CD4-positive, alpha-beta T cell (primary cell): Measurements from ENCODE around the gene IFT172. TPM values are rescaled to one million over a fixed set of nuclear protein-coding genes. Genes with fewer than 3 reads are reported as not detected.
A peak's percentile ranks its signal among the peaks of the same experiment; 100 is the strongest.

Experiments
- ATAC-seq: fragments of 200-7000 bp; cut with Tn5 transposase; one replicate; pipeline ENCODE4 v1.10.0; 2022; ENCODE audit warnings: mild to moderate bottlenecking; ENCODE audit not compliant: poor library complexity
- CTCF ChIA-PET: fragments of 350-600 bp; sonication (Branson Sonifier 250); formaldehyde crosslinking; loops from one replicate; lab custom pipeline; 2021; ENCODE audit warnings: antibody characterized with exemption, inconsistent platforms; lab: Charles Lee
- POLR2A ChIA-PET: fragments of 350-600 bp; sonication (Branson Sonifier 250); formaldehyde crosslinking; loops from one replicate; lab custom pipeline; 2021; ENCODE audit warnings: antibody characterized with exemption, inconsistent platforms; lab: Charles Lee
- DNase-seq, 14 experiments: peaks; one replicate each; pipeline ENCODE4 v3.0.0-alpha.2; 2013 to 2020; ENCODE audit warnings: mixed read lengths in 2 of 14
- H3K27ac ChIP-seq, 2 donors: one replicate each; pipeline versions ENCODE4 v1.5.1 to v1.7.0; 2013; ENCODE audit warnings: low read length in 2 of 2, low read depth in 1 of 2, mild to moderate bottlenecking in 1 of 2
- H3K27me3 ChIP-seq, 2 experiments: 1 replicate in 1 of 2; 2 replicates in 1 of 2; pipeline versions ENCODE4 v1.6.1 to v1.7.0; 2013; ENCODE audit warnings: low read length in 2 of 2, control low read depth in 1 of 2, mild to moderate bottlenecking in 1 of 2, moderate library complexity in 1 of 2; ENCODE audit not compliant: insufficient read depth in 2 of 2, control insufficient read depth in 1 of 2
- H3K36me3 ChIP-seq: one replicate; pipeline ENCODE4 v1.6.1; 2013; ENCODE audit warnings: low read length, control low read depth; ENCODE audit not compliant: insufficient read depth
- H3K4me1 ChIP-seq: one replicate; pipeline ENCODE4 v1.6.1; 2013; ENCODE audit warnings: low read length, control low read depth; ENCODE audit not compliant: insufficient read depth
- H3K4me3 ChIP-seq: one replicate; pipeline ENCODE4 v1.5.1; 2013; ENCODE audit warnings: mild to moderate bottlenecking, low read length, moderate library complexity
- H3K9me3 ChIP-seq, 2 experiments: 1 replicate in 1 of 2; 2 replicates in 1 of 2; pipeline versions ENCODE4 v1.6.1 to v1.7.0; 2013; ENCODE audit warnings: low read length in 2 of 2, mild to moderate bottlenecking in 2 of 2, control low read depth in 1 of 2, moderate library complexity in 1 of 2; ENCODE audit not compliant: control insufficient read depth in 1 of 2, insufficient read depth in 1 of 2
- H3K27ac Mint-ChIP-seq: one replicate; pipeline ENCODE4 v1.8.0; 2020; ENCODE audit warnings: mixed read lengths
- H3K27me3 Mint-ChIP-seq: one replicate; pipeline ENCODE4 v1.8.0; 2021; ENCODE audit warnings: mixed read lengths
- H3K36me3 Mint-ChIP-seq: one replicate; pipeline ENCODE4 v1.8.0; 2021; ENCODE audit warnings: low read depth, mixed read lengths
- H3K4me1 Mint-ChIP-seq: one replicate; pipeline ENCODE4 v1.8.0; 2021; ENCODE audit warnings: low read depth, mixed read lengths
- H3K4me3 Mint-ChIP-seq: one replicate; pipeline ENCODE4 v1.8.0; 2020; ENCODE audit warnings: mild to moderate bottlenecking, mixed read lengths
- H3K9me3 Mint-ChIP-seq: one replicate; pipeline ENCODE4 v1.8.0; 2020; ENCODE audit warnings: mixed read lengths
- intact Hi-C, 2 experiments: fragments of 100-400 bp; cut with DNase I in 1 of 2; cut with micrococcal nuclease in 1 of 2; formaldehyde crosslinking; loops; one replicate each; pipeline versions ENCODE4 v1.15.1 to v1.9.0; 2023 to 2025; cut with DNase I, micrococcal nuclease
- total RNA-seq, 174 experiments: library from RNA in 2 of 174; stranded (reverse) in 2 of 174; gene quantifications; one replicate each; pipeline ENCODE4 v1.2.3 and lab custom pipeline; 2021 to 2026
- TF ChIP-seq, protein P1 (sequence below): fragments of 200-600 bp; IDR thresholded peaks from one replicate; pipeline ENCODE4 v1.8.0; 2022; ENCODE audit warnings: antibody characterized with exemption, mild to moderate bottlenecking

Gene IFT172
- total RNA-seq, 2 experiments from 2014 or later, result 13.3 to 14.4 TPM

- no peaks in the 10 kb centered on the region for H3K36me3 Mint-ChIP-seq
- ChIA-PET CTCF (interaction anchor here (0.7 kb wide), 1 partner anchor 91 kb away, joined by 3 read pairs; no protein-coding TSS in a partner anchor), POLR2A (no interaction called here)
- peaks cover 34 to 36% of the 10 kb centered on the region in 2 experiments for H3K27me3 ChIP-seq
- peaks cover 37% of the 10 kb centered on the region for H3K27me3 Mint-ChIP-seq
- no peak overlapping the region for H3K4me3 ChIP-seq
- ATAC-seq, result no peak
- H3K4me3 Mint-ChIP-seq, result no peak overlapping the region
- TF ChIP-seq, protein P1, sequence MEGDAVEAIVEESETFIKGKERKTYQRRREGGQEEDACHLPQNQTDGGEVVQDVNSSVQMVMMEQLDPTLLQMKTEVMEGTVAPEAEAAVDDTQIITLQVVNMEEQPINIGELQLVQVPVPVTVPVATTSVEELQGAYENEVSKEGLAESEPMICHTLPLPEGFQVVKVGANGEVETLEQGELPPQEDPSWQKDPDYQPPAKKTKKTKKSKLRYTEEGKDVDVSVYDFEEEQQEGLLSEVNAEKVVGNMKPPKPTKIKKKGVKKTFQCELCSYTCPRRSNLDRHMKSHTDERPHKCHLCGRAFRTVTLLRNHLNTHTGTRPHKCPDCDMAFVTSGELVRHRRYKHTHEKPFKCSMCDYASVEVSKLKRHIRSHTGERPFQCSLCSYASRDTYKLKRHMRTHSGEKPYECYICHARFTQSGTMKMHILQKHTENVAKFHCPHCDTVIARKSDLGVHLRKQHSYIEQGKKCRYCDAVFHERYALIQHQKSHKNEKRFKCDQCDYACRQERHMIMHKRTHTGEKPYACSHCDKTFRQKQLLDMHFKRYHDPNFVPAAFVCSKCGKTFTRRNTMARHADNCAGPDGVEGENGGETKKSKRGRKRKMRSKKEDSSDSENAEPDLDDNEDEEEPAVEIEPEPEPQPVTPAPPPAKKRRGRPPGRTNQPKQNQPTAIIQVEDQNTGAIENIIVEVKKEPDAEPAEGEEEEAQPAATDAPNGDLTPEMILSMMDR, result no peak
- H3K9me3 ChIP-seq, result no peaks in the 10 kb centered on the region
- H3K27ac ChIP-seq, result no peak overlapping the region
- intact Hi-C loops, result no loop called here
- peaks cover 27% of the 10 kb centered on the region for H3K4me1 Mint-ChIP-seq
- no peaks in the 10 kb centered on the region for H3K36me3 ChIP-seq
- H3K27ac Mint-ChIP-seq, result peak overlapping the region; percentile 35
- H3K4me1 ChIP-seq, result peaks cover 26% of the 10 kb centered on the region
- DNase-seq, result no peak
- H3K9me3 Mint-ChIP-seq, result no peaks in the 10 kb centered on the region
Measured at GRCh38 chr2:27492557-27492956, 3.0 kb upstream of the IFT172 start.

DNA sequence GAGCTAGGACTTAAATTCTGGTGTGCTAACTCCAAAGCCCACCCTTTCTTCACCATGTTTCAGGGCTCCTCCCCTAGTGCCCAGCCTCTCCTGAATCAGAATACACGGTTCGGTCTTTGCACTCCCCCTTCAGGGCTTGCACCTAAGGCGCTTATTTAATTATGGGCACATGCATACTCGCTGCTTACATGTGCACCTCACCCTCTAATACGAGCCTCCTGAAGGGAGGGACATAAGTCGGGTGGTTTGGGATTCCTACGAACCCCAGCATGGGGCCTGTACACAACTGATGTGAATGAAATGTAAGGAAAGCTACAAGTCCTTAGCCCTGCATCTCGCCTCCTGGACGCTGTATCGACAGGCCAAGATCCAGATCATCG lies 435 bp downstream of the IFT172 start:
- Histone ChIP-seq H3K4me3 (peak overlapping the region; percentile 61), H3K36me3 (peaks cover under 1% of the 10 kb centered on the region), H3K4me1 (peaks cover 14% of the 10 kb centered on the region), H3K27me3 (peaks cover 6 to 7% of the 10 kb centered on the region in 2 experiments), H3K9me3 (no peaks in the 10 kb centered on the region), H3K27ac (peak overlapping the region; percentile 55 to 91)
- no peaks in the 10 kb centered on the region for H3K9me3 Mint-ChIP-seq
- ATAC-seq (peak; percentile 22), DNase-seq (peak in 4 of 14 experiments; percentile 4 to 74 (median 23))
- H3K27me3 Mint-ChIP-seq, result peaks cover 8% of the 10 kb centered on the region
- H3K36me3 Mint-ChIP-seq, result peaks cover 9% of the 10 kb centered on the region
- H3K4me3 Mint-ChIP-seq, result peak overlapping the region; percentile 80
- ChIA-PET CTCF (interaction anchor here (0.6 kb wide), 1 partner anchor 119 kb away, joined by 3 read pairs; the partner anchor contains the start of gene EIF2B4), POLR2A (interaction anchor here (0.9 kb wide), 1 partner anchor 158 kb away, joined by 3 read pairs; no protein-coding TSS in a partner anchor)
- H3K27ac Mint-ChIP-seq, result peak overlapping the region; percentile 93
- peaks cover 18% of the 10 kb centered on the region for H3K4me1 Mint-ChIP-seq
- intact Hi-C loops, result loop anchor here (1.0 to 10.0 kb wide), 11 partner anchors 47 to 403 kb away; partner anchors contain the start of genes KRTCAP3 (in 2 of the 2), NRBP1 (in 2 of the 2), BABAM2 (in 1 of the 2) and CCDC121 (in 1 of the 2)
- TF ChIP-seq, protein P1, result no peak

DNA sequence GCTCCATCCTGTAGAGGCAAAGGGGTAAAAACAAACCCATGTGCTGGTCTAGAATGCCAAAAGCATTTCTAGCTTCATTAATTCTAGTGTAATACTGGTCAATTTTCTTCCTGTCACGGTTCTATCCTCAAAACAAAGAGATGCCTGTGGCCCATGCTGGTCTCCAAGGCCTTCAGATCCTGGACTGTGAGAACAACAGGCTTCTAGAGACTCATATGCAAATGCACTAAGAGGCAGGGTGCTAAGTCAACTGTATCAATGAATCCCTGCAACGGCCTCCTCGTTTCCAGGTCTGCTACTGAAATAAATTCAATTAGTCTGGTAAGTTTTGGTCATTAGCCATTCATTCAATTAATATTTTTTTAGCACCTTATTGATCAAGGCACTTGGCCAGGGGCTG lies 4.0 kb downstream of the IFT172 start:
- Histone ChIP-seq H3K36me3 (peaks cover 16% of the 10 kb centered on the region), H3K4me1 (peaks cover 14% of the 10 kb centered on the region), H3K4me3 (no peak overlapping the region), H3K27me3 (no peaks in the 10 kb centered on the region), H3K27ac (no peak overlapping the region), H3K9me3 (no peaks in the 10 kb centered on the region)
- H3K9me3 Mint-ChIP-seq, result no peaks in the 10 kb centered on the region
- CTCF ChIA-PET, result interaction anchor here (0.6 kb wide), 1 partner anchor 70 kb away, joined by 5 read pairs; no protein-coding TSS in a partner anchor
- no peak overlapping the region for H3K4me3 Mint-ChIP-seq
- TF ChIP-seq, protein P1, result no peak
- peaks cover 35% of the 10 kb centered on the region for H3K36me3 Mint-ChIP-seq
- no peak overlapping the region for H3K27ac Mint-ChIP-seq
- no peak for ATAC-seq
- peaks cover 14% of the 10 kb centered on the region for H3K4me1 Mint-ChIP-seq
- POLR2A ChIA-PET, result no interaction called here
- no peaks in the 10 kb centered on the region for H3K27me3 Mint-ChIP-seq
- intact Hi-C loops, result loop anchor here (2.0 to 10.0 kb wide), 7 partner anchors 43 to 407 kb away; partner anchors contain the start of genes BABAM2 (in 1 of the 2), EIF2B4 (in 1 of the 2), KRTCAP3 (in 1 of the 2) and NRBP1 (in 1 of the 2)
- no peak for DNase-seq
